Activated CD8-positive, alpha-beta T cell treated with anti-CD3 and anti-CD28 coated beads for 36 hours (primary cell): ENCODE measurements around the gene SCO1. TPM values are rescaled to one million over a fixed set of nuclear protein-coding genes. Genes with fewer than 3 reads are reported as not detected.

Experiments
- ATAC-seq: fragments of 200-7000 bp; cut with Tn5 transposase; one replicate; pipeline ENCODE4 v1.10.0; 2021; ENCODE audit warnings: mild to moderate bottlenecking, moderate library complexity
- CTCF ChIA-PET: fragments of 350-600 bp; sonication (Branson Sonifier 250); formaldehyde crosslinking; loops from one replicate; lab custom pipeline; 2021; ENCODE audit warnings: antibody characterized with exemption; lab: Charles Lee
- POLR2A ChIA-PET: fragments of 350-600 bp; sonication (Branson Sonifier 250); formaldehyde crosslinking; loops from one replicate; lab custom pipeline; 2021; ENCODE audit warnings: antibody characterized with exemption; lab: Charles Lee
- DNase-seq: peaks from one replicate; pipeline ENCODE4 v3.0.0-alpha.2; 2020
- H3K27ac Mint-ChIP-seq: one replicate; pipeline ENCODE4 v1.8.0; 2021; ENCODE audit warnings: mild to moderate bottlenecking, mixed read lengths
- H3K27me3 Mint-ChIP-seq: one replicate; pipeline ENCODE4 v1.8.0; 2021; ENCODE audit warnings: mixed read lengths
- H3K36me3 Mint-ChIP-seq: one replicate; pipeline ENCODE4 v1.8.0; 2021; ENCODE audit warnings: low read depth, mixed read lengths
- H3K4me1 Mint-ChIP-seq: one replicate; pipeline ENCODE4 v1.8.0; 2021; ENCODE audit warnings: low read depth, mixed read lengths
- H3K4me3 Mint-ChIP-seq: one replicate; pipeline ENCODE4 v1.8.0; 2021; ENCODE audit warnings: mild to moderate bottlenecking, moderate library complexity, mixed read lengths
- H3K9me3 Mint-ChIP-seq: one replicate; pipeline ENCODE4 v1.8.0; 2021; ENCODE audit warnings: mixed read lengths
- CTCF ChIP-seq: fragments of 200-600 bp; IDR thresholded peaks from one replicate; pipeline ENCODE4 v1.8.0; 2022; ENCODE audit warnings: antibody characterized with exemption, mild to moderate bottlenecking
- intact Hi-C: fragments of 100-400 bp; cut with micrococcal nuclease; formaldehyde crosslinking; loops from one replicate; pipeline ENCODE4 v1.10.0; 2022
- total RNA-seq, 2 experiments: library from RNA; stranded (reverse); gene quantifications; one replicate each; pipeline ENCODE4 v1.2.3, GENCODE V29; 2021

SCO1 gene
- total RNA-seq, 2 experiments from 2014 or later, result 45.3 to 45.4 TPM

GRCh38 chr17:10726196-10726595 lies 28.9 kb upstream of the SCO1 start:
- ChIA-PET CTCF (interaction anchor here (2.1 kb wide), 1 partner anchor 11 kb away, joined by 7 read pairs; no protein-coding TSS in a partner anchor), POLR2A (no interaction called here)
- peaks cover 2% of the 10 kb centered on the region for H3K36me3 Mint-ChIP-seq
- H3K4me3 Mint-ChIP-seq, result no peak overlapping the region
- H3K27me3 Mint-ChIP-seq, result no peaks in the 10 kb centered on the region
- intact Hi-C loops, result no loop called here
- no peak for TF ChIP-seq CTCF
- no peaks in the 10 kb centered on the region for H3K9me3 Mint-ChIP-seq
- no peak for ATAC-seq
- no peak overlapping the region for H3K27ac Mint-ChIP-seq
- DNase-seq, result no peak
- H3K4me1 Mint-ChIP-seq, result peaks cover 17% of the 10 kb centered on the region

GRCh38 chr17:10725262-10725661 lies 27.9 kb upstream of the SCO1 start:
- ATAC-seq (no peak), DNase-seq (no peak)
- no peak overlapping the region for H3K4me3 Mint-ChIP-seq
- TF ChIP-seq CTCF, result no peak
- H3K4me1 Mint-ChIP-seq, result peaks cover 11% of the 10 kb centered on the region
- H3K36me3 Mint-ChIP-seq, result peaks cover 2% of the 10 kb centered on the region
- intact Hi-C loops, result no loop called here
- no peaks in the 10 kb centered on the region for H3K9me3 Mint-ChIP-seq
- H3K27ac Mint-ChIP-seq, result no peak overlapping the region
- CTCF ChIA-PET, result no interaction called here
- no peaks in the 10 kb centered on the region for H3K27me3 Mint-ChIP-seq
- POLR2A ChIA-PET, result no interaction called here

- DNase-seq (no peak), ATAC-seq (no peak)
- intact Hi-C loops, result no loop called here
- Mint-ChIP-seq H3K9me3 (no peaks in the 10 kb centered on the region), H3K4me3 (no peak overlapping the region), H3K4me1 (peaks cover 11% of the 10 kb centered on the region), H3K27me3 (no peaks in the 10 kb centered on the region), H3K36me3 (peaks cover 3% of the 10 kb centered on the region), H3K27ac (no peak overlapping the region)
- TF ChIP-seq CTCF, result no peak
- POLR2A ChIA-PET, result no interaction called here
- CTCF ChIA-PET, result no interaction called here
Observed at GRCh38 chr17:10724546-10725195, 27.3 kb upstream of the SCO1 start.

- Mint-ChIP-seq H3K36me3 (peaks cover 14% of the 10 kb centered on the region), H3K9me3 (no peaks in the 10 kb centered on the region), H3K27ac (no peak overlapping the region), H3K27me3 (no peaks in the 10 kb centered on the region), H3K4me3 (no peak overlapping the region), H3K4me1 (peaks cover 10% of the 10 kb centered on the region)
- CTCF ChIA-PET, result interaction anchor here (2.6 kb wide), 1 partner anchor 18 kb away, joined by 8 read pairs; no protein-coding TSS in a partner anchor
- ATAC-seq, result no peak
- intact Hi-C loops, result no loop called here
- POLR2A ChIA-PET, result no interaction called here
- no peak for DNase-seq
- TF ChIP-seq CTCF, result no peak
Observed at GRCh38 chr17:10718547-10718946, 21.2 kb upstream of the SCO1 start.

- Mint-ChIP-seq H3K9me3 (no peaks in the 10 kb centered on the region), H3K4me1 (peaks cover 10% of the 10 kb centered on the region), H3K36me3 (peaks cover 26% of the 10 kb centered on the region), H3K27me3 (no peaks in the 10 kb centered on the region), H3K4me3 (no peak overlapping the region), H3K27ac (peak overlapping the region; percentile 26)
- ChIA-PET CTCF (no interaction called here), POLR2A (no interaction called here)
- intact Hi-C loops, result no loop called here
- ATAC-seq, result no peak
- no peak for TF ChIP-seq CTCF
- DNase-seq, result no peak
Observed at GRCh38 chr17:10716218-10716617, 18.9 kb upstream of the SCO1 start.
